ENCODE results near the gene MRPL30. TPM values are rescaled to one million over a fixed set of nuclear protein-coding genes. Genes with fewer than 3 reads are reported as not detected.
"Not testable (repeated sequence)": the region's sequence is repeated elsewhere in the genome, so short reads cannot be mapped to it uniquely, and the experiment has no call there.

MRPL30 gene
- total RNA-seq, 1 experiment from 2014 or later: 74.8 TPM

DNA sequence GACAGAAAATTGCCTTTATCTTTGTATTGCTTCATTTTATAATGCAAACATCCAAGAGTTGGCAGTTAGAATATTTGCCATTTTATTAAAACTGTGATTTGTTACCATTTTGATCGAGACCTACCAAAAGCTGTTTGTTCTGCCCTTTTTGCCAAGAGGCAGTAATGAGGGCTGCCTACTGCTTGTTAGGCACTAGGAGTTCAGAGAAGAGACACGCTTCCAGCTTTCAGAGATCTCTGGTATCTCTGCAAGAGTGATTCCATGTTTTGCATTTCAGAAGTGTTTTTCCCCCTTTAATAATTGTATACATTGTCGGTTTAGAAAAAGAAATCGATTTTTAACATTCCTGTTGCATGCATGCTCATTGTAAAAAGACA lies 628 bp downstream of the MRPL30 start:
- in situ Hi-C loops (cut with HindIII; ENCODE audit: low sequenced_read_pairs): no loop called here
- DNase-seq (ENCODE audit: low spot score): no peak

DNA sequence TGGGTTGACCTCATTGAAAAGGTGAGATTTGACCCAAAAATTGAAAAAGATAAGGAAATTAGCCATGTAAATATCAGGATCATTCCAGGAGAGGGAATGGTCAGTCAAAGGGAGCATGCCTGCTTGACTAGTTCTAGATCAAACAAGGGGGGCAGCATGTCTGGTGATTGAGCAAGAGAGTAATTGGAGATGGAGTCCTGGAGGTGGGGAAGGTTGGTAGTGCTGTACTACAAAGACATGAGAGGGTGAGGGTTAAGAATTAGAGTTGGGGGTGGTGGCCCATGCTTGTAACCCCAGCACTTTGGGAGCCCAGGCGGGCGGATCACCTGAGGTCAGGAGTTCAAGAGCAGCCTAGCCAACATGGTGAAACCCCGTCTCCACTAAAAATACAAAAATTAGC lies 2.0 kb downstream of the MRPL30 start:
- DNase-seq (ENCODE audit: low spot score): no peak
- in situ Hi-C loops (cut with HindIII; ENCODE audit: low sequenced_read_pairs): no loop called here

DNA sequence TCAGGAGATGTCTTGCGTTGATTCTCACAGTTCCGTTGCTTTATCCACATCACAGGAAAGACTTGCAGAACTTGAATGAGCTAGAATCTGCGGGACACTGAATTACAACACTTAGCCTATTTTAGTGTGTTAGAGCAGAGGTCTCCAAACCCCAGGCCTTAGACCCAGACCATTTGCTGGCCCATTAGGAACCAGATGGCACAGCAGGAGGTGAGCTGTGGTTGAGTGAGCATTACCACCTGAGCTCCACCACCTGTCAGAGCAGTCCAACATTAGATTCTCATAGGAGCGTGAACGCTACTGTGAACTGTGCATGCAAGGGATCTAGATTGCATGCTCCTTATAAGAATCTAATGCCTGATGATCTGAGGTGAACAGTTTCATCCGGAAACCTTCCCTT lies 3.8 kb downstream of the MRPL30 start:
- in situ Hi-C loops (cut with HindIII; ENCODE audit: low sequenced_read_pairs): no loop called here
- peak; percentile 87 for DNase-seq (ENCODE audit: low spot score)

DNA sequence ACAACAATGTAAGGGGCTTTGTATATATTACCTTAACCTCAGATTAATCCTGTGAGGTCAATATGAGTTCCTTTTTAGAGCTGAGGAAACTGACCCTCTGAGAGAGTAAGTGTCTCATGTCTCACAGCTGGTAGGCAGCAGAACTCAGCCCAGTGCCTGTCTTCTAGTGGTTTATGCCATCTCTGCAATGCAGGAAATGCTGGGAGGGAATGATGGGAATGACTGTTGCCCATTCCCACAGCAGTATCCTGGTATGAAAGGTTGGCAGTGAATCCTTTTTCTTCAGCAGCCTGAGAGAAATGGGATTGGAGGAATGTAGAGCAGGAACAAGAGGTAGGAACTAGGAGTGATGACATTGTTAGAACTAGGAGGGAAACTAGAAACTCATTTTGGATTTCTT lies 6.0 kb downstream of the MRPL30 start:
- DNase-seq (ENCODE audit: low spot score): no peak
- in situ Hi-C loops (cut with HindIII; ENCODE audit: low sequenced_read_pairs): no loop called here

DNA sequence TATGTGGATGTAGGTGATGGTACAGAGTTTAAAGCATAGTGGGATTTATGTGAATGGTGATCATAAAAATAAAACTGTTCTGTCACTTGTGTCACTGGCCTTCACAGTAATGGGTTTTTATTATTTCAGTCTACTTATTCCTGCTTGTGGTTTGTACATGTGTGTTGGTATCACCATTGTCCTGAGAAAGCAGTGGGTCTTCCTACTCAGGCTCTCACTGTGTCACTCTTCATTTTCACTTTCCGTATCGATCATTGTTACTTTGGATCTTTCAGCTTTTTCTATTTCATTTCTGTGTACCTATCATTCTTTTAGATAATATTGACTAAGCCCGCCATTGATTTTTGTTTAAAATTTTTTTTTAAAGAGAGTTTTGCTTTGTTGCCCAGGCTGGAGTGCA lies 7.4 kb downstream of the MRPL30 start:
- DNase-seq (ENCODE audit: low spot score): no peak
- in situ Hi-C loops (cut with HindIII; ENCODE audit: low sequenced_read_pairs): no loop called here

DNA sequence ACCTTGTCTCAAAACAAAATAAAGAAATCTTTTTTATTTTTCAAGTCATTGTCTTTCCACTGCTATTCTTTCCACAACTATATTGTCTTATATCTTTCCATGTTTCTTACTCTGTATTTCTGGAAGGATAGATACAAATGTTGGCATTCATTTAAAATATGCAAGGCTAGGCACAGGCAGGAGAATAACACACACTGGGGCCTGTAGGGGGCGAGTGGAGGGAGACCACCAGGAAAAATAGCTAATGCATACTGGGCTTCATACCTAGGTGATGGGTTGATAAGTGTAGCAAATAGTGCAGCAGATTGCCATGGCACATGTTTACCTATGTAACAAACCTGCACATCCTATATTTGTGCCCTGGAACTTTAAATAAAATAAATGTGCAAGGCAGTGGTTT lies 9.6 kb downstream of the MRPL30 start:
- no peak for DNase-seq (ENCODE audit: low spot score)
- in situ Hi-C loops (cut with HindIII; ENCODE audit: low sequenced_read_pairs): no loop called here

DNA sequence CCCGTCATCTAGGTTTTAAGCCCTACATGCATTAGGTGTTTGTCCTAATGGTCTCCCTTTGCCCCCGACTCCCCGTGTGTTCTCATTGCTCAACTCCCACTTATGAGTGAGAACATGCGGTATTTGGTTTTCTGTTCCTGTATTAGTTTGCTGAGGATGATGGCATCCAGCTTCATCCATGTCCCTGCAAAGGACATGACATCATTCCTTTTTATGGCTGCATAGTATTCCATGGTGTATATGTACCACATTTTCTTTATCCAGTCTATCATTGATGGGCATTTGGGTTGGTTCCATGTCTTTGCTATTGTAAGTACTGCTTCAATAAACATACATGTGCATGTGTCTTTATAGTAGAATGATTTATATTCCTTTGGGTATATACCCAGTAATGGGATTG lies 11.4 kb downstream of the MRPL30 start:
- DNase-seq (ENCODE audit: low spot score); in situ Hi-C loops (cut with HindIII; ENCODE audit: low sequenced_read_pairs): not testable (repeated sequence)

DNA sequence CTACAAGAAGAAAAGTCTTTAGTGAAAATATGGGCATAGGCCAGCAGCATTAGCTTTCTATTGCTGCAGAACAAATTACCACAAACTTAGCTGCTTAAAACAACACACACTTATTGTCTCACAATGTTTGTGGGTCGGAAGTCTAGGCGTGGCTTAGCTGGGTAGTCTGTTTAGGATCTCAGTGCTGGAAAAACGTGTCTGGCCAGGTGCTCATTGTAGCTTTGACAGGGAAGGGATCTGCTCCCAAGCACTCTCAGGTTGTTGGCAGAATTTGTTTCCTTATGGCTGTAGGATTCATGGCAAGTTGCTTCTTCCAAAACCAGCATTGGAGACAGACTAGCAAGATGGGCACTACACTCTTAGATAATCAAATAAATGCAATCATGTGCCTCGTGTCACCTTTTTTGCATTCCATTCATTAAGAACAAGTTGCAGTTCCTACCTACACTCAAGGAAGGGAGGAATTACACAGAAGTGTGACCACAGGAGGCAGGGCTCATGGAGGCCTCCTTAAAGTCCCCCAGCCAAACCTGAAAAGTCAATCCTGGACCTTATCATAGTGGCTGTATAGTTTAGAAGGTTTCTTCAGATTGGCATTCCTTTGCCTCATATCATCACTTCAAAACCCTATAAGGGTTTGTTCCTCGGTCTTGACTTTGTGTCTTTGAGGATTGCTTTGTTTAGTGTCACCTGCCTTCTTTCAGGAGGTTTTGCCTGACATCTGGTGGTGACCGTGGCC lies 17.3 kb downstream of the MRPL30 start:
- in situ Hi-C loops (cut with HindIII; ENCODE audit: low sequenced_read_pairs): no loop called here
- no peak for DNase-seq (ENCODE audit: low spot score)

DNA sequence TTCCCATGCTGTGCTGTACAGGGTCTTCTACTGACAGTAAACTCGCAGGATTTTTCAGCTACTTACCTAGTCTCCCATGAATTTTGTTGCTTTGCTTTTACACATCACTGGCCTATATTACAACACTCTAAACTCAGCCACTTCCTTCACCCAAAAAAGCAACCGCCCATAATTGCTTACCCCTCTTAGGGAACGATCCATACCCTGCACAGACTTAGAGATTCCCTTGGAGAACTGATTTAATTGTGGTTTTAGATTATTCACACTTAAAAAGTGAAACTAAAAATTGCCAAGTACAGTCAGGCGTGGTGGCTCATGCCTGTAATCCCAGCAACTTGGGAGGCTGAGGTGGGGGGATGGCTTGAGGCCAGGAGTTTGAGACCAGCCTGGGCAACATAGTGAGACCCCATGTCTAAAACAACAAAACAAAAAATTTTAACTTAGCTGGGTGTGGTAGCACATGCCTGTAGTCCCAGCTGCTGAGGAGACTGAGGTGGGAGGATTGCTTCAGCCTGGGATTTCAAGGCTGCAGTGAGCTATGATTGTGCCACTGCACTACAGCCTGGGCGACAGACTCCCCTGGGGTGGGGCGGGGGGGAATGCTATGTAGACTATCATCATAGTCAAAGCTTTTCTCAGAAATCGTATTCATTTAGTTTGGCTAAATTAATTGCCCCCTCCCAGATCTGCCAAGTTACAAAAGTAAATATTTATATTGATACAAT lies 19.3 kb downstream of the MRPL30 start:
- in situ Hi-C loops (cut with HindIII; ENCODE audit: low sequenced_read_pairs): no loop called here
- no peak for DNase-seq (ENCODE audit: low spot score)

DNA sequence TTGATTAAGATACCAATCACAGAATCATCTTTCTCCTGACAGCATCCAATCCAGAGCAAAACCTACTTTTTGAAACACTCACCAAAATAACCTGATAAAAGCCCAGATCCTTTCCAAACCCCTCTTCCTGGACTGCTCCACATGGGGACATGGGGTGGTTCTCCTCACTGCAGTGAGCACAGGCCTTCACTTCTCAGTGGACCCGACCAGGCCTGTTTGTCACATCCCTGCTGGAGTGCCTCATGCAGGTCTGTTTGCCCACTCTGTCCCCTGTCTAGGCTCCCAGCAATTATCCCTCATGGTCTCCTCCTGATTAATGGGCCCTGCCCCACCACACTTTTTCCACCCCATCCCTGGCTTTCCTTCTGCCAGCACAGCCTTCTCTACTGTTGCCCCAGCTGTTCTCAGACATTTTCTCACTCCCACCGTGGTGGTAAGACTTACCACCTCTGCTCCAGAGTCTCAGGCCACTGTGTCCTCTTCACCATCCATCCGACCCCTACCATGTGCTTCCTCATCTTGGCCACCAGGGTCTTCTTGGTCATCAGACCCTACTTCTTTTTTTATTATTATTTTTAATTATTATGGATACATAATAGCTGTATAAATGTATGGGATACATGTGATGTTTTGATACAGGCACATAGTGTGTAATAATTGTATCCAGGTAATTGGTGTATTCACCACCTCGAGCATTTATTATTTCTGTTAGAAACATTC lies 21.1 kb downstream of the MRPL30 start:
- DNase-seq (ENCODE audit: low spot score): no peak
- in situ Hi-C loops (cut with HindIII; ENCODE audit: low sequenced_read_pairs): no loop called here

DNA sequence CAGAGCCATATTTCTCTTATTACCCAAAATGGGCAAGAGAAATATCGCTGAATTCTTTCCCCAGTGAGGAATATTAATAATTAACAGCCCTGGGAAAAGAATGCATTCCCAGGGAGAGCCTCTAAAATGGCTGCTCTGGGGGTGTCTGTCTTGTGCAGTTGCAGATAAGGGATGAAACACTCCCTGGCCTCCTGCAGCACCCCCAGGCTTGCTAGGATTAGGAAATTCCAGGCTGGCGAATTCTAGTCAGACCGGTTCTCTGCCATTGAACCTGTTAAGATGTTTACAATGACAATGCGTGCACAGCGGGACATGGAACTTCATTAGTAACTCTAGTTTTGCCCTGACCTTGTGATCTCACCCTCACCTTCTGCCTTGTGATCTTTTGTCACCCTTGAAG lies 24.5 kb downstream of the MRPL30 start:
- in situ Hi-C loops (cut with HindIII; ENCODE audit: low sequenced_read_pairs): no loop called here
- no peak for DNase-seq (ENCODE audit: low spot score)

DNA sequence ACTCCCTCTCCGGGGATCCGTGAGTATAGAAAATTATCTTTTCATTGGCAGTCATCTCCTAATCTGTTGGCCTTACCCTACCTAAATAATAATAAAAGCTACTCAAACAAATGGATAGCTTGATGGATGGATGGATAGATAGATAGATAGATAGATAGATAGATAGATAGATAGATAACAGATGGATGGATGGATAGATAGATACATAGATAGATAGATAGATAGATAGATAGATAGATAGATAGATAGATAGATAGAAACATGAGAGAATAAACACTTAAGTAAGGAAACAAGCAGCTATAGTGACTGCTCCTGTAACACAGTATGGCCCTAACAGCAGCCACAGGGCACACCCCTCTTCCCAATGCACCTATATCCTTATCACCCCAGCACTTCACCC lies 35.1 kb downstream of the MRPL30 start:
- in situ Hi-C loops (cut with HindIII; ENCODE audit: low sequenced_read_pairs): no loop called here
- no peak for DNase-seq (ENCODE audit: low spot score)

DNA sequence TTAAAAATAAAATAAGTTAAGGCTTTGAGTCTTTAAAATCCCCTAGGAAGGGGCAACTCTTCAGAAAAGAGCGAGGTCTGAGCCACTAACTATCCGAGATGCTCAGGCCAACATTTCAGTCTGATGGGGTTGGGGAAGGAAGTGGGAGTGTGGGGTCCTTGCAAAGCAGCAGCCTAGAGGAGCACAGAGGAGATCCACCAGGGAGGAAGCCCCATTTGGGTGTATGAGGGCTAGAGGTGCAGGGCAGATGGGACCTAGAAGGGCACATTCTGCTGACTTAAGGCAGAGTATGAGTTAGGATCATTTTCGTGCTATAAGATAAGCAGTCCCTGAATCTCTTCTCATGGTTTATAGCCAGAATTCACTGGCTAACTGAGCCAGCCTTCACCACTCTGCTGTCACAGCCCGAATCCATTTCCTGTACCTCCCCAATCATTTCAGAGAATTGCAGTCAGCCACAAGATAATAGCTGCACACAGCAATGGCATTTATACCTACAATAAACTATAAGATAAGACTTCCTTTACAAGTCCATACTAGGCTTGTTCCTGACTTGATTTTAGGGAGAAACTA lies 37.0 kb downstream of the MRPL30 start:
- DNase-seq (ENCODE audit: low spot score): no peak
- in situ Hi-C loops (cut with HindIII; ENCODE audit: low sequenced_read_pairs): no loop called here

DNA sequence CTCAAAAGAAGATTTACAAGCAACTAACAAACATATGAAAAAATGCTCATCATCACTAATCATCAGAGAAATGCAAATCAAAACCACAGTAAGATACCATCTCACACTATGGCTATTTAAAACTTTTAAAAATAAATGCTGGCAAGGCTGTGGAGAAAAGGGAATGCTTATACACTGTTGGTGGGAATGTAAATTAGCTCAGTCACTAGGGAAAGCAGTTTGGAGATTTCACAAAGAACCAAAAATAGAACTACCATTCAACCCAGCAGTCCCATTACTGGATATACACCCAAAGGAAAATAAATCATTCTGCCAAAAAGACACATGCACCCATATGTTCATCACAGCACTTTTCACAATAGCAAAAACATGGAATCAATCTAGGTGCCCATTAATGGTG lies 52.2 kb downstream of the MRPL30 start:
- DNase-seq (ENCODE audit: low spot score); in situ Hi-C loops (cut with HindIII; ENCODE audit: low sequenced_read_pairs): not testable (repeated sequence)

DNA sequence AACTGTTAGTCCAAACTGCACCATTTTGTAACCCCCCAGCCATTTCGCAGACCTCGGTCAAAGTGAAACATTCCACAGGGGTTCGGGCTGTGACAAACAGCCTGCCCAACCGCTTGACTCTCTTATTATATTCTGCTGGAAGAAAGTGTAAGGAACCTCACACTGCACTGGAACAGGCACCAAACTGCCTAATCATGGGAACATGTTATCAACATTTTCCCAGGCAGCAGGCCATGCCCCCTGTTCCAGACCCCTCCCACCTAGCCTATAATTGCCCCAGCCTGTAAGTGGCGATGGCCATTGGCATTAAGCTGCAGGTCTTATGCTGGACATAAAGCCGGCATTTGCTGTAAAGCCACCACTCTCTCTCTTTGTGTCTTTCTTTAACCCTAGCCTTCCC lies 57.6 kb downstream of the MRPL30 start:
- in situ Hi-C loops (cut with HindIII; ENCODE audit: low sequenced_read_pairs): no loop called here
- DNase-seq (ENCODE audit: low spot score): no peak

DNA sequence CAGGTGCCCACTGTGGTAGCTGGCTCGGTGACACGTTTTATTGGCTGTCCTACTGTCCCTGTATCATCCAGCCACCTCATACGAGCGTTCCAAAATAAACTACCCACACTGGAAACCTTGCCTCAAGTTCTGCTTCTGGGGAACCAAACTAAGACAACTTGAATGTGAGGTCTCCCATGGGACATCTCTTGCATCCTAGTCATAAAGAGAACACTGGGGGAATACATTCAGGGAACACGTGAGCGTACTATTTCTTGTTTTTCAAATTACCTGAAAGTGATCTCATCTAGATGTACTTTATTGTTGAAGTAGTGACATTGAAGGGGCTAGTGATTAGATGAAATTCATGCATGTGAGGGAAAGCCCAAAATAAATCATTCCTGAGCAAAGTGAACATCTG lies 59.4 kb downstream of the MRPL30 start:
- in situ Hi-C loops (cut with HindIII; ENCODE audit: low sequenced_read_pairs): no loop called here
- no peak for DNase-seq (ENCODE audit: low spot score)

DNA sequence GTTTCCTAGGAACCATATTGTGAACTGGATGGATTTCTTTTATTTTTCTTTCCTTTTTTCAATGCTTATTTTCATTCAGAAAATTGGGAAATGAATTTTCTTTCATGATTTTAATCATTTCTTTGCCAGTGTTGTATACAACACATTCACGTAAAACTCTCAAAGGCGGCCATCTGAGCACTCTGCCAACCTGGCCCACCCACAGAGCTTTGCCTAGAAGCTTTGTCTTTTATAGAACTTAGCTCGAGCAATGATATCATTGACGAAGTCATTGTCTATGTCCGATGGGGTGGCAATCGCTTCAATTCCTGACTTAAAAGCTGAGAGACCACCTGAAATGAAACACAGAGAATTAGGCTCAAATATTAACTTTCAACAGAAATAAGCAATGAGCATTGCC lies 61.2 kb downstream of the MRPL30 start:
- in situ Hi-C loops (cut with HindIII; ENCODE audit: low sequenced_read_pairs): no loop called here
- no peak for DNase-seq (ENCODE audit: low spot score)
